PC-3 (cell line): ENCODE measurements around the gene DNAAF5. TPM values are rescaled to one million over a fixed set of nuclear protein-coding genes. Genes with fewer than 3 reads are reported as not detected.

ENCODE experiments used
- ATAC-seq: fragments of 200-7000 bp; cut with Tn5 transposase; 2 replicates; pipeline ENCODE4 v1.9.1; 2020; ENCODE audit warnings: mild to moderate bottlenecking, moderate library complexity
- BruUV-seq: library from RNA; stranded (reverse); fragments of 400-500 nt; replicated peaks from 2 replicates; lab custom pipeline; 2021; lab: Mats Ljungman, UMichigan
- CTCF ChIA-PET: fragments of 300-600 bp; sonication (Branson Sonifier 250); formaldehyde crosslinking; loops from one replicate; lab custom pipeline; 2022; ENCODE audit warnings: antibody characterized with exemption; lab: Charles Lee
- POLR2A ChIA-PET: fragments of 300-600 bp; sonication (Branson Sonifier 250); formaldehyde crosslinking; loops from one replicate; lab custom pipeline; 2022; ENCODE audit warnings: antibody characterized with exemption; ENCODE audit not compliant: unreplicated experiment; lab: Charles Lee
- DNase-seq: peaks from one replicate; pipeline ENCODE4 v3.0.0-alpha.2; 2015
- H2AFZ ChIP-seq: fragments of 300-600 bp; sonication (generic); 2 replicates; pipeline ENCODE4 v1.6.0; 2016; ENCODE audit warnings: antibody characterized with exemption, low read length
- H3F3A ChIP-seq: fragments of 300-600 bp; sonication (generic); one replicate; pipeline ENCODE4 v1.6.0; 2017; ENCODE audit warnings: antibody characterized with exemption, low read length, control low read depth, mild to moderate bottlenecking; ENCODE audit not compliant: unreplicated experiment
- H3K27ac ChIP-seq: fragments of 300-600 bp; sonication (generic); 2 replicates; pipeline ENCODE4 v1.5.1; 2016; ENCODE audit warnings: mild to moderate bottlenecking, low read length
- H3K27me3 ChIP-seq: fragments of 300-600 bp; sonication (generic); 2 replicates; pipeline ENCODE4 v1.6.1; 2016; ENCODE audit warnings: low read length, mixed read lengths
- H3K36me3 ChIP-seq: fragments of 300-600 bp; sonication (generic); 2 replicates; pipeline ENCODE4 v1.6.1; 2016; ENCODE audit warnings: low read depth, mixed run types, low read length, mixed read lengths
- H3K4me1 ChIP-seq: fragments of 300-600 bp; sonication (generic); 2 replicates; pipeline ENCODE4 v1.5.1; 2016; ENCODE audit warnings: low read length; ENCODE audit not compliant: insufficient read depth
- H3K4me2 ChIP-seq: fragments of 300-600 bp; sonication (generic); 2 replicates; pipeline ENCODE4 v1.6.0; 2016; ENCODE audit warnings: low read length
- H3K4me3 ChIP-seq: fragments of 300-600 bp; sonication (generic); 2 replicates; pipeline ENCODE4 v1.5.1; 2016; ENCODE audit warnings: mild to moderate bottlenecking, low read length, mixed read lengths
- H3K79me2 ChIP-seq: fragments of 300-600 bp; sonication (generic); 2 replicates; pipeline ENCODE4 v1.6.1; 2017; ENCODE audit warnings: low read length, mixed read lengths
- H3K9ac ChIP-seq: fragments of 300-600 bp; sonication (generic); 2 replicates; pipeline ENCODE4 v1.6.0; 2016; ENCODE audit warnings: mild to moderate bottlenecking, low read length
- H3K9me2 ChIP-seq: fragments of 300-600 bp; sonication (generic); replicated peaks from 2 replicates; pipeline ENCODE4 v1.6.1; 2016; ENCODE audit warnings: mixed run types, low read length, mixed read lengths
- H3K9me3 ChIP-seq: fragments of 300-600 bp; sonication (generic); 2 replicates; pipeline ENCODE4 v1.6.1; 2016; ENCODE audit warnings: low read length, mixed read lengths
- H4K20me1 ChIP-seq: fragments of 300-600 bp; sonication (generic); 2 replicates; pipeline ENCODE4 v1.6.1; 2016; ENCODE audit warnings: low read length, mixed read lengths
- EZH2 ChIP-seq: fragments of 300-600 bp; sonication (generic); IDR thresholded peaks from one replicate; pipeline ENCODE4 v1.6.1; 2017; ENCODE audit warnings: antibody characterized with exemption, mild to moderate bottlenecking, low read length; ENCODE audit not compliant: unreplicated experiment
- EZH2phosphoT487 ChIP-seq: fragments of 300-600 bp; sonication (generic); IDR thresholded peaks from 2 replicates; pipeline ENCODE4 v1.6.1; 2018; ENCODE audit warnings: mild to moderate bottlenecking, antibody characterized with exemption, low read length, borderline replicate concordance
- intact Hi-C: fragments of 100-400 bp; cut with micrococcal nuclease; formaldehyde crosslinking; loops from 2 replicates; pipeline ENCODE4 v1.9.0; 2023
- total RNA-seq: library from RNA; depleted of rRNA; stranded (reverse); fragments of >200 nt; gene quantifications from 2 replicates; pipeline ENCODE4 v1.2.3, GENCODE V29; 2014
- TF ChIP-seq, protein P1 (sequence below): fragments of 300-600 bp; sonication (generic); conservative IDR thresholded peaks from 2 replicates; pipeline ENCODE4 v1.5.1; 2017; ENCODE audit warnings: antibody characterized with exemption, low read depth, mild to moderate bottlenecking, low read length

The DNAAF5 gene
- total RNA-seq, 1 experiment from 2014 or later = 66.3 TPM

DNA sequence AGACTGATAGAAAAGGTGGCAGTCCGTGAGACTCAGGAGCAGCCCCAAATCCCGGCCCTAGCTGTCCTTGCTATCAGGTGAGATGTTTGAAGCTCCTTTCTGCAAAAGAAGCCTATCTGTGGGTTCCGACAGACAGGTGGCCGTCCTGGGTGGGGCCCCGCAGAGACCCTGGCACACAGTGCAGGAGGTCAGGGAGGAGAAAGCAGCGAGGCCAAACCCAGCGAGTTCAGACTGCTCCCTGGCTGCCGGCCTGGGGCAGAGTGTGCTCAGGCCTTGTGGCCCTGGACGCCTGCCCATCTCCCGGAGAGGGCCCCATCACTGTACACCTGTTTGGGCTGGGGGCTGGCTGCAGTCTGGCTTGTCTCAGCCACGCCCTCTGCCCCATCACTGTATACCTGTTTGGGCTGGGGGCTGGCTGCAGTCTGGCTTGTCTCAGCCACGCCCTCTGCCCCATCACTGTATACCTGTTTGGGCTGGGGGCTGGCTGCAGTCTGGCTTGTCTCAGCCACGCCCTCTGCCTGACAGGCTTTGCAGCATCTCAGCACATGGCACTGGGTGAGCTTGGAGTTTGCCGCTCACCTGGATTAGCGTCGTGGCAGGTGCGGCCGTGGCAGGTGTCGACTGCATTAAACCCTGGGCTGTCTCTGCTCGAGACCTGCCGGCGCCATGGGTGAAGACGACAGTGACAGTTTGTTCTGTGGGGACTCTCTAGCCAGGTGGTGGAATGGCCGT lies 12.4 kb downstream of the DNAAF5 start:
- Histone ChIP-seq H4K20me1 (peaks cover 5% of the 10 kb centered on the region; the same call in 1 of the 2 replicates), H3K79me2 (peaks cover 61% of the 10 kb centered on the region)
- BruUV-seq = no TSS peak

DNA sequence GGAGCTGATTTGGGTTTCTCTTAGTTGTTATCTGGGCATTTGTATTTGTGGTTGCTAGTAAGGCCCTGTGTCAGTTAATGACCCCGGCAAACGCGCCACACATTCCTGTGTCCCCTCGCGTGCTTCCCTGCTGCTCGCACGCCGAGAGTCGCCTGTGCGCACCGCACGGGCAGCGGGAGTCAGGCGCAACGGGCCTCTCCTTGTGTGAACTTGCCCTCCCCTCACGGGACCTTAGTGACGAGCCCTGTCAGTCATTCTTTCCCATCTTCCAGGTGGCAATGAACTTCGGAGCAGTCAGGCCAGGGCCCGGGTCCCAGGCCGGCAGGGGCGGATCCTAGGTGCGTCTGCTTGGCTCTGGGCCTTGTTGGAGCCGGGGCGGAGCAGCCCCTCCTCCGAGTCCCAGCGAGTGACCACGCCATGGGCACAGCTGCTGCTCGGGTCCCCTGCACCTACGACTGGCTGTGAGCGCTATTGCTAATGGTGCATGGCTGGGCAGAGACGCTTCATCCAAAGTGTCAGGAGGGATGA lies 13.0 kb downstream of the DNAAF5 start:
- H3K79me2 ChIP-seq = peaks cover 54% of the 10 kb centered on the region
- ChIA-PET POLR2A (no interaction called here), CTCF (no interaction called here)
- H3K9me2 ChIP-seq = no peaks in the 10 kb centered on the region
- intact Hi-C loops = no loop called here
- H2AFZ ChIP-seq = no peak overlapping the region
- no peak overlapping the region for H3K4me2 ChIP-seq
- H3K4me1 ChIP-seq = no peaks in the 10 kb centered on the region
- TF ChIP-seq EZH2 (no peak), EZH2phosphoT487 (no peak)
- TF ChIP-seq, protein P1, sequence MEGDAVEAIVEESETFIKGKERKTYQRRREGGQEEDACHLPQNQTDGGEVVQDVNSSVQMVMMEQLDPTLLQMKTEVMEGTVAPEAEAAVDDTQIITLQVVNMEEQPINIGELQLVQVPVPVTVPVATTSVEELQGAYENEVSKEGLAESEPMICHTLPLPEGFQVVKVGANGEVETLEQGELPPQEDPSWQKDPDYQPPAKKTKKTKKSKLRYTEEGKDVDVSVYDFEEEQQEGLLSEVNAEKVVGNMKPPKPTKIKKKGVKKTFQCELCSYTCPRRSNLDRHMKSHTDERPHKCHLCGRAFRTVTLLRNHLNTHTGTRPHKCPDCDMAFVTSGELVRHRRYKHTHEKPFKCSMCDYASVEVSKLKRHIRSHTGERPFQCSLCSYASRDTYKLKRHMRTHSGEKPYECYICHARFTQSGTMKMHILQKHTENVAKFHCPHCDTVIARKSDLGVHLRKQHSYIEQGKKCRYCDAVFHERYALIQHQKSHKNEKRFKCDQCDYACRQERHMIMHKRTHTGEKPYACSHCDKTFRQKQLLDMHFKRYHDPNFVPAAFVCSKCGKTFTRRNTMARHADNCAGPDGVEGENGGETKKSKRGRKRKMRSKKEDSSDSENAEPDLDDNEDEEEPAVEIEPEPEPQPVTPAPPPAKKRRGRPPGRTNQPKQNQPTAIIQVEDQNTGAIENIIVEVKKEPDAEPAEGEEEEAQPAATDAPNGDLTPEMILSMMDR = no peak
- BruUV-seq = no TSS peak
- peaks cover 9% of the 10 kb centered on the region for H3K36me3 ChIP-seq
- H3K9ac ChIP-seq = no peak overlapping the region
- DNase-seq (no peak), ATAC-seq (no peak)
- H3K27ac ChIP-seq = no peak overlapping the region
- H3K27me3 ChIP-seq = no peaks in the 10 kb centered on the region
- H3K9me3 ChIP-seq = no peaks in the 10 kb centered on the region
- H3F3A ChIP-seq = no peaks in the 10 kb centered on the region
- no peak overlapping the region for H3K4me3 ChIP-seq
- H4K20me1 ChIP-seq = peaks cover 5% of the 10 kb centered on the region; the same call in 1 of the 2 replicates

More for the DNA sequence above, 12.4 kb downstream of the DNAAF5 start:
- DNase-seq (no peak), ATAC-seq (no peak)
- intact Hi-C loops = no loop called here
- Histone ChIP-seq H3K4me2 (no peak overlapping the region), H3K36me3 (peaks cover 15% of the 10 kb centered on the region), H3K27ac (no peak overlapping the region), H3F3A (no peaks in the 10 kb centered on the region), H3K4me1 (no peaks in the 10 kb centered on the region), H3K4me3 (no peak overlapping the region), H3K9me3 (no peaks in the 10 kb centered on the region), H2AFZ (no peak overlapping the region), H3K9ac (no peak overlapping the region), H3K27me3 (no peaks in the 10 kb centered on the region), H3K9me2 (no peaks in the 10 kb centered on the region)
- CTCF ChIA-PET = no interaction called here
- no peak for TF ChIP-seq EZH2
- TF ChIP-seq EZH2phosphoT487 = no peak
- TF ChIP-seq, protein P1 = no peak
- POLR2A ChIA-PET = no interaction called here
